NOMO-1 treated with dmso at 0.1 percent for 144 hours (cell line): ENCODE measurements around the gene ZNF324.
"Not testable (repeated sequence)": the region's sequence is repeated elsewhere in the genome, so short reads cannot be mapped to it uniquely, and the experiment has no call there.

ENCODE experiments used
- DNase-seq: peaks from one replicate; lab custom pipeline; 2025; ENCODE audit not compliant: unreplicated experiment; lab: John Stamatoyannopoulos, UW

The ZNF324 gene

DNA sequence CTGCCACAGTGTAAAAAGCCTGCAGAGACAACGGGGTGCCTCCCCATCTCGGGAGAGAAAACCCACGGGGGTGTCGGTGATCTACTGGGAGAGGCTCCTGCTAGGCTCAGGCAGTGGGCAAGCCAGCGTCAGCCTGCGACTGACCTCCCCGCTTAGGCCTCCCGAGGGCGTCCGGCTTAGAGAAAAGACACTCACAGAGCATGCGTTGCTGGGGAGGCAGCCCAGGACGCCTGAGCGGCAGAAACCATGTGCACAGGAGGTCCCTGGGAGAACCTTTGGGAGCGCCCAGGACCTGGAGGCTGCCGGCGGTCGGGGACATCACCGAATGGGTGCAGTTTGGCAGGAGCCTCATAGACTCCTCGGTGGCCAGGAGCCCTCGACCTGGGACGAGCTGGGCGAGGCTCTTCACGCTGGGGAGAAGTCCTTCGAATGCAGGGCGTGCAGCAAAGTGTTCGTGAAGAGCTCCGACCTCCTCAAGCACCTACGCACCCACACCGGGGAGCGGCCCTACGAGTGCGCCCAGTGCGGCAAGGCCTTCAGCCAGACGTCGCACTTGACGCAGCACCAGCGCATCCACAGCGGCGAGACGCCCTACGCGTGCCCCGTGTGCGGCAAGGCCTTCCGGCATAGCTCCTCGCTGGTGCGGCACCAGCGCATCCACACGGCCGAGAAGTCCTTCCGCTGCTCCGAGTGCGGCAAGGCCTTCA lies 4.1 kb downstream of the ZNF324 start:
- not testable (repeated sequence) for DNase-seq

DNA sequence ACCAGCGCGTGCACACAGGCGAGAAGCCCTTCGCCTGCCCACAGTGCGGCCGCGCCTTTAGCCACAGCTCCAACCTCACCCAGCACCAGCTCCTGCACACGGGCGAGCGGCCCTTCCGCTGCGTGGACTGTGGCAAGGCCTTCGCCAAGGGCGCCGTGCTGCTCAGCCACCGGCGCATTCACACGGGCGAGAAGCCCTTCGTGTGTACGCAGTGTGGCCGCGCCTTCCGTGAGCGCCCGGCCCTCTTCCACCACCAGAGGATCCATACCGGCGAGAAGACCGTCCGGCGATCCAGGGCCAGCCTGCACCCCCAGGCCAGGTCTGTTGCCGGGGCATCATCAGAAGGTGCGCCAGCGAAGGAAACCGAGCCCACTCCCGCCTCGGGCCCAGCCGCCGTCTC lies 4.9 kb downstream of the ZNF324 start:
- no peak for DNase-seq

DNA sequence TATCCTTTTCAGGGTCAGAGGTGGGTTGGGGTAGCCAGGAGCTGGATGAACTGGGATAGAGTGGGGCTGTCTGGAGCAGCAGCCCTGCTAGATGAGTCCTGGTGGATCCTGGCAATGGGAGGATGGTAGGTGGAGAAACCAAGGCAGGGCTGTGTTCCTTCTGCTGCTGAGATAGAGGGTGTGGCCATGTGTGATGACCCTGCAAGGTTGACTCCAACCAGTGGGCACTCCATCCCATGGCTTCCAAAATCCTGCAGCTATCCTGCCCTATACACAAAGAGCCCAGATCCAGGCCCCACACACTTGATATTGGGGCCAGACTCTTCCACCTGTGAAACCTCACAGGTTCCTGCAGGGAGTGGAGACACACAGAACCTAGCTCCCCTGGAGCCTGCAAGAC lies 6.9 kb downstream of the ZNF324 start:
- no peak for DNase-seq

DNA sequence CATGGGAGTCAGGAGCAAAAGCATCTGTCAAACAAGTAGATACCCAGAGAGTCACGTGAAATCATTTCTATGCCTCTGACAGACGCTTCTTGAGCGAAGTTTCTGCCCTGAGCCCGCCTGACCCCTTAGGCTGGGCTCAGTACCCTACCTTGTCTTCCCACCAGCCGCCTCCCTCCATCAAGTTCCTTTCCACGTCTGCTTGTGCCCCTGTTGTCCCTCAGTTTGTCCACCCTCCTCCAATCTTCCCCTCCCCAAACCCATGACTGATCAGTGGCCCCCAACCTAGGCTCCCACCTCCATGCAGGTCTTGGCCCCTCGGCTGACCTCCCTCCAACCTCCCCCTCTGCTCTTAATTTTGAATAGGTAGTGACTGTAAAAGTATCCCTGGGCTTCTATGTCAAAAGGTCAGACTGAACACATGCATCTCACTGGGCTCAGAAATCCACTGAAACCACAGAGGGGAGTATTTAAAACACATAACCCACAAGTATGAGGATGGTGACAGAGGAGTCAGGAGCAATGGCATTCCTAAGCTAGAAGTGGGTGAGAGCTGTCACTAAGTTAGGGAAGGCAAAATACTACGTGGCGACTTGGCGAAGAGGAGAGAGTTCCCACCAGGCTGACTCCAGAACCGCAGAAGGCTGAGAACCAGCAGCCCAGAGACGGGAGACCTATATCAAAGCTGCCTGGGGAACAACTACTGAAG lies 7.6 kb downstream of the ZNF324 start:
- DNase-seq: no peak

DNA sequence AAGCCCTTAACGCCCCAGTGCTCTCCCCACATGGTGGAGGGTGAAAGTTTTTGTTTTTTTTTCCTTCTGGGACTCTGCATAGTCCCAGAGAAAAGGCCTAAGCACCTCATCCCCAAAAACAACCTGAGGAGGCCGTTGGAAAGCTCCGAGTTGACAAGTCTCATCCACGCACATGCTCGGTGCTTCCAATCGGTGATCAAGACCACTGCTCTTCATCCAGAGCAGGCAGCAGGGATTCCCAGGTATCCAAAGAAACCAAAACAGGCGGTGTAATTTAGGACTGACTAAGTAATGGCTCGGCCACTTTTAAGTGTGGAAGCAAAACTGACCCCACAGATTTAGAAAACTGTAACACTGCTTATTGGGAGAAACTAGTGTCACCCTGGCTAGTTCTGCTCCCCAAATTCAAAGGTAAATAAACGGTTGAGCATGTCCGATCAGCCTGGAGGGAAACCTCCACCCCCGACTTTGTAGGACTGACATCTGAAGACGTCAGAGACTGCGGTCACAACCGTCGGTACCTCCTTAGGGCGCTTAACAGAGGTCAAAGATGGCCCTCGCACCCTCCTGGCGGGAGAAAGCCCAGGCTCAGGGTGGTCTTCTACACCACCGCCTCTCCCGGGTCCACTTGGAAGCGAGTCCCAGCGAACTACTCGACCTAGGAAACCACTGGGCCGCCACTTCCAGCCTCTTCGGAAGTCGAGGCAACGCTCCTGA lies 8.3 kb downstream of the ZNF324 start:
- DNase-seq: no peak

DNA sequence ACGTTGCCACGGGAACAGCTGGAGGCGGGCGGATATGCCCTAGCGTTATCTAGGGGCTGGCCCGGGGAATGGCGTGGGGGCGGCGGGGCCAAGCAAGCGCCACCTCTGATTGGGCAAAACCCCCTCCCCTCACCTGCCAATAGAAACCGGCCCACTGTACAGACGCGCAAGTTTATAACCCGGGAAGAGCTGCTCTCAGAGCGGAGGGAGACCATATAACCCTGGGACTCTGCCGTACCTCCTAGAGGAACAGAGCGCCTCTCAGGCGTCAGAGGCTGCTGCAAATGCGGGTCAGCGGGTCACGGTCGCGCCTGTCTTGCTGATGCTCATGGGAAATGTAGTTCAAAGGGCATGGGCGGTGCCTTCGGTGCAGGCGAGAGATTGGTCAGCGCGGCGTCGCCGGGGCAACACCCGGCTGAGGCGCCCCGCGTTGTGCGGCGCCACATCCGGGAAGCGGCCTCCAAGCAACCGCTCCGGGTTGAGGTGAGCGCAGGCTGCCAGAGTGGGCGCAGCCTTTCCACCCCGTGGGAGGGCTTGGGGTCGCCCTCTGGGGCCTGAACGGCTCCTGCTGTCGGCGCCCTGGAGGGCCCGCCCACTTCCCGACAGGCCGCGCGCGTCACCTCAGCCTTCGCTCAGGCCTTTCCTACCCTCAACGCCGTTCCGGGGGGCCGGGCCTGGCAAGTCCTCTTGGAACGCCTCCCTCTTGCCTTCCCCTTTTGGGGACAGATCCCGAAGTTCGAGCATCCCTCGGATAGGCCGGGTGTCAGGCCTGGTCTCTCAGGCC lies 9.0 kb downstream of the ZNF324 start, which contains the start of gene ZNF446:
Gene ZNF446, plus strand, starts transcription at position 639 of the 784 bp plus-strand sequence. CDS start 867 bp downstream, outside the sequence.
- DNase-seq: peak; percentile 97

DNA sequence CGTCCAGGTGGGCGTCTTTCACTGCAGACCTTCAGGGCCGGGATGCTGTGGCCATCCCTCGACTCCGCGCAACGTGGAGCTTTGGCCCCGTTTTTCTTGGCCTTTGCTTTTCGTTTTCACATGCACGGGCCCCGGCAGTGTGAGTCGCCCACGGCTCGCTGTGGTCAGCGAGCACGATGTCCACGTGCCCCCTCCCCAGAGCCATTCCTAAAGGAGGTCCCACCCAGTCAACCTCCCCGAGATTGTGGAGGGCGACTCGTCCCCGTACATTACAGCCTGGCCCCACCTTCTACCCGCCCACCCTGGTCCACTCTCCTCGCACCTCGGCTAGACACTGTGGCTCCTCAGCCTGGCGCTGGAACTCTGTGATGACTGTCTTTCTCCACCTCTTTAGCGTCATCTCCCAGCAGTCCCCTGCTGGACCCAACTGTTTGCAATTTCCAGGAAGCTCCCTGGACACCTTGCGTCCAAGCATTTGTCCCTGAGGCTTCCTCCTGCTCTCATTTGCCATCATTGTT lies 9.7 kb downstream of the ZNF324 start:
- no peak for DNase-seq

DNA sequence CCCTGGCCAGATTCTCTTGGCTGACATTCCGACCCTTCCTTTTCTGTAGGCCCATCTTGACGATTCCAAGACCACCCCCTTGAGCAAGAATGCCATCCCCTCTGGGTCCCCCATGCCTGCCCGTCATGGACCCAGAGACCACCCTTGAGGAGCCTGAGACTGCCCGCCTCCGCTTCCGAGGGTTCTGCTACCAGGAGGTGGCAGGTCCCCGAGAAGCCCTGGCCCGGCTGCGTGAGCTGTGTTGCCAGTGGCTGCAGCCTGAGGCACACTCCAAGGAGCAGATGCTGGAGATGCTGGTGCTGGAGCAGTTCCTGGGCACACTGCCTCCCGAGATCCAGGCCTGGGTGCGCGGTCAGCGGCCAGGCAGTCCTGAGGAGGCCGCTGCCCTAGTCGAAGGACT lies 10.2 kb downstream of the ZNF324 start:
- DNase-seq: no peak

DNA sequence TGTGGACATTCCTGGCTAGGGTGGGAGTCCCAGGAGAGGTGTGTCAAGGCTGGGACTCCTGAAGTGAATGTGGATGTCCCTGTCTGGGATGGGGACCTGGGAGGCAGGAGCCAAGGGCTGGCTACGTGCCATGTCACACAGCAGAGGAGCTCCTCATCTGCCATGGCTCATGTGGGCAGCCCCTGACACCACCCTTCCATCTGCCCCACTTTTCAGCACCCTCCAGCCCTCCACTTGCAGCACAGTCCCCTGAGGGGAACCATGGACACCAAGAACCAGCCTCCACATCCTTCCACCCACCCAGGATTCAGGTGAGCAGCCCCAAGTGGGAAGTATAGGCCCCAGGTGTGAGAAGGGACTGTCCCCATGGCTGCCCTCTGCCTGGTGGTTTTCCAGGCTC lies 11.0 kb downstream of the ZNF324 start:
- no peak for DNase-seq

DNA sequence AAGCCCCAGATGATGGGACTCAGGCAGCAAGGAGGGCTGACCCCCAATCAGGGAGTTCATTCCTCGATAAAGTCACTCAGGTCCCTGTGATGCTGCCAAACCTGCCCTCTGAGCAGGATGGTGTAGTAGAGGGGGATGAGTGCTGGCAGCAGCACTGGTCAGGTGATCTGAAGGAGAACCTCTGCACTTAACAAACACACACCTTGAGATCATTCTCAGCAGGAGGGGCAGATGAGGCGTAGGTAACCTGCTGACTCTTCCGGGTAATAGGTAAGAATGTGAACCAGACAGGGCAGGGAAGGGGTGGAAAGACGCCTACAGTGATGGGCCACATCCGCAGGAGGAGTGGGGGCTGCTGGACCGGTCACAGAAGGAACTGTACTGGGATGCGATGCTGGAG lies 12.4 kb downstream of the ZNF324 start:
- no peak for DNase-seq

DNA sequence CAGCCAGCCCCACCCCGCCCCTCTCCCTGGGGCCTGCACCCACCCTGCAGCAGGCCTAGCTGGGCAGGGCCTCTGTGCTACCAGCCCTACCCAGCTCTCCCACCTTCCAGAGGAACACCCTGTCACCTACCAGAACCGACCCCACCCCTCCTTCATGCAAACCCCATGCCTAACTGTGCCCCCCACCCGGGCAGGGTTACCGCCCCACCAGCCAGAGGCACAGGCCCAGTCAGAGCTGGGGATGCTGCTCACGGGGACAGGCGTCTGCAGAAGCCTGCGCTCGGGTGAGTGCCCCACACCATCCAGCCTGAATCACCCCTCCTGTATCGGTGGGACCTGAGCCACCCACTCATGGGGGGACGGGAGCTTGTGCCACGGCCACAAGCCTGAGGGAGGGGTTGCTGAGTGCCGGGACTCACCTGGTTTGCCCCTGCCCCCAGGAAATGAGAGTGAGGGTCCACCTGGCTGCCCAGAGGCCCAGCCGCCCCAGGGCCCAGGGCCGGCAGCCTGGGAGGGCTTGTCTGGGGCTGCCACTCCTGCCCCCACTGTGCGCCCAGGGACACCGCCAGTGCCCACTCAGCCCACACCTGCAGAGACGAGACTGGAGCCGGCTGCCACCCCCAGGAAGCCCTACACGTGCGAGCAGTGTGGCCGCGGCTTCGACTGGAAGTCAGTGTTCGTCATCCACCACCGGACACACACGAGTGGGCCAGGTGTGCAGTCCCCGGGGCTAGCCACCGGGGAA lies 13.0 kb downstream of the ZNF324 start:
- no peak for DNase-seq

DNA sequence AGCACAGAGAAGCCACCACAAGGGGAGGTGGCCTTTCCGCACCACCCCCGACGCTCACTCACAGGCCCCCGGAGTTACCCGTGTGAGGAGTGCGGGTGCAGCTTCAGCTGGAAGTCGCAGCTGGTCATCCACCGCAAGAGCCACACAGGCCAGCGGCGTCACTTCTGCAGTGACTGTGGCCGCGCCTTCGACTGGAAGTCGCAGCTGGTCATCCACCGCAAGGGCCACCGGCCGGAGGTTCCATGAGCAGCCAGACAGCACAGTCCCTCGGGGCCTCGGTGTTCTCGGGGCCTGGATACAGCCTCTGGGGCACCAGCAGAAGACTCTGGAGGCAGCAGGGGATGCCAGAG lies 13.6 kb downstream of the ZNF324 start:
- DNase-seq: no peak

DNA sequence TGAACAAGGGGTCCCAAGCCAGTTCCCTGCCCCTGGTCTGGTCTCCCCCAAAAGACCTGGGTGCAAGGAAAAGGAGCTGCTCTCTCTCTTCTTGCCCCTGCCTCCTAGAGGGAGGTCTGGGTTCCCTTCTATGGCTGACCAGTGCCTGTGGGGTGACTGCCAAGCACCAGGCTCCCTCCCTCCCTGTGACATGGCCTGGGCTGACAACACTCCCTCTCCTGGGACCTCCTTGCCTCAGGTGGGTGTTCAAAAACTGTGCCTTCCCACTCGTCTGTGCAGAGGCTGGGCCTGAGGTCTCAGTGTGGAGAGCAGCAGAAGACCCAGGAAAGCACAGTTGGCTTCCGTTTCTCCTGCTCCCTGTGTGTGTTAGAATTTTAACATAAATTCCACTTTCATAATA lies 14.0 kb downstream of the ZNF324 start:
- no peak for DNase-seq

DNA sequence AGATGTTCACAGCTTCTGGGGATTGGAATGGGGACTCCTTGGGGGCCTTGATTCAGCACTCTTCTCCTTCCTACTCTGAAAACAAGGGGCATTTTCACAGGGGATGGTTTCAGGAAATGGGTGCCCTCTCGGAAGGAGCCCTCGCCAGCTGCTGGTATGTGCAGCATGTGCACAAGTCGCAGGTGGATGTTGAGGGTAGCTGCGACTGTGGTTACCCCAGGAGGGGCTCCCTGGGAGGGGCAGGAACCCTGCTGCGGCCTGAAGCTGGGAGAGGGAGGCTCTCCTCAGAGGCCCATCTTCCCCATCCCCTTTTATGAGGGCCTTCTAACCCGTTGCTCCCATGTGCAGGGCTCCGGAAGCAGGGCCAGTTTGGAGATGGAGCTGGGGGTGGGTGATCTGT lies 15.5 kb downstream of the ZNF324 start:
- DNase-seq: no peak

DNA sequence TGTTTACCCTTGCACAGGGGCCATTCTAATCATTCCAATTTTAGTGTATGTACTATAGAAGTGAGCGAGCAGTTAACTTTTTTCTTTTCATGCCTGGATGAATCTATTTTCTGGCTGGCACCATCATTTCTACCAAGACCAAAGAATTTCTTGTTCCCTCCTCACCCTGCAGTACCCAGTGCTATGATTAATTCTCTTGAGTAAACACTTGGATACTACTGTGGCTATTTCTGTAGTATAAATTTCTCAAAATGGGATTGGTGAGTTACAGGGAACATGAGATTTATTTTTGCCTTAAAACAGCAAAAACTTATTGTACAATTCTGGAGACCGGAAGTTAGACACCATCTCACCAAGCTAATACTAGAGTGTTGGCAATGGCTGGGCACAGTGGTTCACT lies 16.9 kb downstream of the ZNF324 start:
- no peak for DNase-seq

DNA sequence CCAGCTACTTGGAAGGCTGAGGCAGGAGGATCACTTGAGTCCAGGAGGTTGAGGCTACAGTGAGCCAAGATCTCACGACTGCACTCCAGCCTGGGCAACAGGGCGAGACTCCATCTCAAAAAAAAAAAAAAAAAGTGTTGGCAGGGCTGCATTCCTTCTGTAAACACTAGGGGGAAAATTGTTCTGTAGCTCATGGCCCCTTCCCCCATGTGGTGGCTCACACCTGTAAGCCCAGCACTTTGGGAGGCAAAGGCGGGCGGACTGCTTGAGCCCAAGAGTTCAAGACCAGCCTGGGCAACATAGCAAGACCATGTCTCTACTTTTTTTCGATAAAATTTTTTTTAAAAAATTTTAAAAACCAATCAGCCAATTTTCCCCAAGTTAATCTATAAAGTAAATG lies 17.5 kb downstream of the ZNF324 start:
- not testable (repeated sequence) for DNase-seq

DNA sequence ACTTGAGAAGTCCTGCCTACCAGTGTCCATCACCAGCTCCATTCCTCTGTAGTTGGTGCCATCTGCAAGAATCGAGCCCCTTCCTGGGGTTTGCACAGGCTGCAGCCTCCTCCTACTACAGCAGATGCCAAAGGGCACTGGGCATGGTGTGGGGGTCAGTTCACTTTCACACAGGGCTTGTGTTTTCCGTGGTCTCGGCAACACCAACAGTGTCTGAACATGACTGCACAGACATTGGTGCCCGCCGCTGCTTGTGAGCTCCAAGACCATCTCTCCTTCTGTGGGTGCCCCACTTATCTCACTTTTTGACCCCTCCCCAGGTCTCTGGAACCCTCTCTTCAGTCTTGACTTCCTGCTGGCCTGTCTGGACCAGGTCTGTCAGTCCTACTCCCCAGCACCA lies 24.5 kb downstream of the ZNF324 start:
- no peak for DNase-seq

DNA sequence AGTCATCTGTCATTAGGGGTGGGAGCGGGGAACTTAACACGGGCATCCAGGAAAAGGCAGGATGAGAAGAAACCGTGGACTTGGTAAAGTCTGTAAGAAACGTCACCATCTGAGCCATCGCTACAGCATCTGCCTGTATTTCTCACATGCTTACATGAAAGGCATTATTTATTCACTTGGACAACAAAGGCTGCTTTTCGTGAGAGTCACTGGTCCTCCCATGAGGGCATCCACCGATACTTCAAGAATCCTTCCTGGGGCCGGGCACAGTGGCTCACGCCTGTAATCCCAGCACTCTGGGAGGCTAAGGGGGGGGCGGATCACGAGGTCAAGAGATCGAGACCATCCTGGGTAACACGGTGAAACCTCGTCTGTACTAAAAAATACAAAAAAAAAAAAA lies 25.4 kb downstream of the ZNF324 start:
- no peak for DNase-seq

DNA sequence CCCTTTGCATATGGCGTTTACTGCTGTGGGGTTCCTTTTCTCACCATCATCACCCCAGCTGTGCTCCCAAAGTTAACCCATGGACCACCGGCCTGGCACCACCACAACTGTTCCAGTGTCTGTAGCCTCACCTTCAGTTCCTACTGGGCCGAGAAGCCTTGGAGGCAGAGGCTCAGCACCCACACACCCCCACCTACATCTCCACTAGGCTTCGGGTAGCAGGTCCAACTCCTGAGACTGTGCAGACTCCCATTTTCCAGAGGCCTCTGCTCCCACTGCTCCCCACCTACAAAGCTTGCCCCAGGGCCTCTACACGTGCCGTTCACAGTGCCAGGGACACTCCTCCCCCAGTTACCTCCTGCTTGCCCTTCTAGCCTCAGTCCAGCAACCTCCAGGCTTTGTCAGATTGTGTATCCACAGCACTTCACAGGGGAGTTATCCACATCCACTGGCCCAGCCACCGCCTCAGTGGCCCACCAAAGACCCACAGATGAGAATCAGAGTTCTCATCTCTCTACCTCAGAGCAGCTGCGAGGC lies 30.8 kb downstream of the ZNF324 start:
- no peak for DNase-seq

DNA sequence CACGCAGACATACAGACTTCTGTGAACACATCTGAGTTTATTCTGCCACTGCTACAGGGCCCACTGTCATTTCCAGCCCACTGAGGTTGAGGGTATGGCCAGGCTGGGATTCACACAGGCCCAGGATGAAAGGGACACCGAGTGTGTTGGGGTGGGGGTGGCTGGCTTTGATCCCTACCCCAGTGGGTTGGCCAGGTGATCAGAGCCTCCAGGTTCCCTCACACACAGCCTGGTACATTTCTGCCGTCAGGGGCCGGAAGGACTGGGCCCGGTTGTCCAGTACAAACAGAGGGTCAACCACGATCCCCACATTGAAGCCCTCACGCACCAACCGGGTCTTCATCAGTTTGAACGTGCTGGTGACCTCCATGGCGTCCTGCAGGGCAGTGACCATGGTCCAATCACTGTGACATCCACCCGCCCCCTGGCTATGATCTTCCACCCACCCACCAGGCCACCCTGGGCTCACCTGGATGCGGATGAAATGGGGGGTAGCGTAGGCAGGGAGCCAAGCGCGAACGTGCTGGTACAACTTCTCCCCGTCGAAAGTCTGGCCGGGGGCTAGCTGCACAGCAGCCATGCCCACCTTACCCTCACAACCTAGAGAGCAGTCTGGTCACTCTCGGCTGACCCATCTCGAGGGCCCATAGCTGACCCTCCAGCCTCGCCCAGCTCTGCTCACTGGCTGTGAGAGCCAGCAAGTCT lies 31.6 kb downstream of the ZNF324 start:
- no peak for DNase-seq
